ENCODE results near the gene FHL2. TPM values are rescaled to one million over a fixed set of nuclear protein-coding genes. Genes with fewer than 3 reads are reported as not detected.

Gene FHL2
- total RNA-seq, 2 experiments from 2014 or later: not detected

DNA sequence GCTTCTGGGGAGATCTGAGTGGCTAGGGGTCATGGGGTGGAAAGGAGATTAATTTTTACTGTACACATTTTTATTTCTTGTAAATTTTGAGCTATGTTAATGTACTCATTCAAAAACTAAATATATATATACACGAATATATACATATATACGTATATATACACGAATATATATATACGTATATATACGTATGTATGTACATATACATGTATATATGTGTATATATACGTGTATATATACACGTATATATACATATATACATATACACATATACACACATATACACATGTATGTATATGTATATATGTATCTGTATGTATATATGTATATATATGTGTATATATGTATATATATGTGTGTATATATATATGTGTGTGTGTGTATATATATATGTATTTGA, 3.0 kb upstream of the FHL2 start:
- ChIA-PET POLR2A (no interaction called here), CTCF (ENCODE audit: unreplicated experiment) (no interaction called here)
- BruUV-seq (replicated peaks): no TSS peak
- TF ChIP-seq, protein P1, sequence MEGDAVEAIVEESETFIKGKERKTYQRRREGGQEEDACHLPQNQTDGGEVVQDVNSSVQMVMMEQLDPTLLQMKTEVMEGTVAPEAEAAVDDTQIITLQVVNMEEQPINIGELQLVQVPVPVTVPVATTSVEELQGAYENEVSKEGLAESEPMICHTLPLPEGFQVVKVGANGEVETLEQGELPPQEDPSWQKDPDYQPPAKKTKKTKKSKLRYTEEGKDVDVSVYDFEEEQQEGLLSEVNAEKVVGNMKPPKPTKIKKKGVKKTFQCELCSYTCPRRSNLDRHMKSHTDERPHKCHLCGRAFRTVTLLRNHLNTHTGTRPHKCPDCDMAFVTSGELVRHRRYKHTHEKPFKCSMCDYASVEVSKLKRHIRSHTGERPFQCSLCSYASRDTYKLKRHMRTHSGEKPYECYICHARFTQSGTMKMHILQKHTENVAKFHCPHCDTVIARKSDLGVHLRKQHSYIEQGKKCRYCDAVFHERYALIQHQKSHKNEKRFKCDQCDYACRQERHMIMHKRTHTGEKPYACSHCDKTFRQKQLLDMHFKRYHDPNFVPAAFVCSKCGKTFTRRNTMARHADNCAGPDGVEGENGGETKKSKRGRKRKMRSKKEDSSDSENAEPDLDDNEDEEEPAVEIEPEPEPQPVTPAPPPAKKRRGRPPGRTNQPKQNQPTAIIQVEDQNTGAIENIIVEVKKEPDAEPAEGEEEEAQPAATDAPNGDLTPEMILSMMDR (conservative IDR thresholded peaks at IDR 0.05; ENCODE audit: low read length): no peak
- no peak for TF ChIP-seq EZH2phosphoT487 (IDR thresholded peaks at IDR 0.05; ENCODE audit: borderline replicate concordance, low read depth, low read length)
- Histone ChIP-seq H3K4me2 (ENCODE audit: low read length) (no peak overlapping the region), H3K9me2 (ENCODE audit: insufficient read depth, low read length) (no peaks in the 10 kb centered on the region), H4K20me1 (ENCODE audit: insufficient read depth, low read length) (no peaks in the 10 kb centered on the region), H3K27ac (ENCODE audit: low read depth, low read length, poor library complexity, severe bottlenecking) (no peak overlapping the region), H3K4me3 (ENCODE audit: low read depth, low read length, poor library complexity, severe bottlenecking) (no peak overlapping the region), H3K4me1 (ENCODE audit: insufficient read depth, low read length, poor library complexity, severe bottlenecking) (no peaks in the 10 kb centered on the region), H3K9me3 (ENCODE audit: low read length) (no peaks in the 10 kb centered on the region), H3K36me3 (ENCODE audit: insufficient read depth, low read length) (no peaks in the 10 kb centered on the region), H2AFZ (ENCODE audit: low read length) (no peak overlapping the region), H3K79me2 (ENCODE audit: insufficient read depth, low read depth, low read length) (no peaks in the 10 kb centered on the region)
- DNase-seq (ENCODE audit: low spot score): no peak
- intact Hi-C loops (cut with micrococcal nuclease; ENCODE audit: unreplicated experiment): no loop called here

DNA sequence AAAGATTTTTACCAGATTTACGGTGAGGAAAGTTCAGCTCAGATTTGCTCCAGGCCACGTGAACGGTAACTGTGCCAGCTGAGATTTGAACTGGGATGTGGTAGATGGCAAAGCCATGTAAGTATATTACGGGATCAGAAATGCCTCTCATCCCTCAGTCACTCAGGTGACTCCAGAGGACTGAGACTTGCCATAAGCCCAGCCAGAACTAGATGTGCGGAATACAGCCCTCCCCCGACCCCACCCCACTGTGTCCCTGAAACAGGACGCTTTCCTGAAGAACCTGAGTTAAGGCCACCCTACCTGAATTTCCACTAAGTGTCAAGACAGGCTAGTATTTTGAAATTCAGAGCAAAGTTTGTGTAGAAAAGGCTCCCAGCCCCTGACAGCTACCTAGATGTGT, 1.3 kb upstream of the FHL2 start:
- Histone ChIP-seq H3K36me3 (ENCODE audit: insufficient read depth, low read length) (no peaks in the 10 kb centered on the region), H3K4me2 (ENCODE audit: low read length) (no peak overlapping the region), H3K9me3 (ENCODE audit: low read length) (no peaks in the 10 kb centered on the region), H3K4me1 (ENCODE audit: insufficient read depth, low read length, poor library complexity, severe bottlenecking) (no peaks in the 10 kb centered on the region), H3K4me3 (ENCODE audit: low read depth, low read length, poor library complexity, severe bottlenecking) (no peak overlapping the region), H2AFZ (ENCODE audit: low read length) (no peak overlapping the region), H4K20me1 (ENCODE audit: insufficient read depth, low read length) (no peaks in the 10 kb centered on the region), H3K27ac (ENCODE audit: low read depth, low read length, poor library complexity, severe bottlenecking) (no peak overlapping the region), H3K79me2 (ENCODE audit: insufficient read depth, low read depth, low read length) (no peaks in the 10 kb centered on the region), H3K9me2 (ENCODE audit: insufficient read depth, low read length) (no peaks in the 10 kb centered on the region)
- CTCF ChIA-PET (ENCODE audit: unreplicated experiment): no interaction called here
- intact Hi-C loops (cut with micrococcal nuclease; ENCODE audit: unreplicated experiment): no loop called here
- POLR2A ChIA-PET: no interaction called here
- BruUV-seq (replicated peaks): no TSS peak
- DNase-seq (ENCODE audit: low spot score): no peak
- TF ChIP-seq, protein P1 (conservative IDR thresholded peaks at IDR 0.05; ENCODE audit: low read length): no peak
- no peak for TF ChIP-seq EZH2phosphoT487 (IDR thresholded peaks at IDR 0.05; ENCODE audit: borderline replicate concordance, low read depth, low read length)

GRCh38 chr2:105399207-105399861, 483 bp upstream of the FHL2 start:
- intact Hi-C loops (cut with micrococcal nuclease; ENCODE audit: unreplicated experiment): no loop called here
- no peak overlapping the region for H2AFZ ChIP-seq (ENCODE audit: low read length)
- TF ChIP-seq, protein P1 (conservative IDR thresholded peaks at IDR 0.05; ENCODE audit: low read length): no peak
- TF ChIP-seq EZH2phosphoT487 (IDR thresholded peaks at IDR 0.05; ENCODE audit: borderline replicate concordance, low read depth, low read length): no peak
- no peaks in the 10 kb centered on the region for H3K4me1 ChIP-seq (ENCODE audit: insufficient read depth, low read length, poor library complexity, severe bottlenecking)
- no peak overlapping the region for H3K27ac ChIP-seq (ENCODE audit: low read depth, low read length, poor library complexity, severe bottlenecking)
- CTCF ChIA-PET (ENCODE audit: unreplicated experiment): no interaction called here
- no peaks in the 10 kb centered on the region for H4K20me1 ChIP-seq (ENCODE audit: insufficient read depth, low read length)
- DNase-seq (ENCODE audit: low spot score): no peak
- no peaks in the 10 kb centered on the region for H3K9me3 ChIP-seq (ENCODE audit: low read length)
- H3K4me2 ChIP-seq (ENCODE audit: low read length): no peak overlapping the region
- no peaks in the 10 kb centered on the region for H3K79me2 ChIP-seq (ENCODE audit: insufficient read depth, low read depth, low read length)
- H3K4me3 ChIP-seq (ENCODE audit: low read depth, low read length, poor library complexity, severe bottlenecking): no peak overlapping the region
- H3K9me2 ChIP-seq (ENCODE audit: insufficient read depth, low read length): no peaks in the 10 kb centered on the region
- H3K36me3 ChIP-seq (ENCODE audit: insufficient read depth, low read length): no peaks in the 10 kb centered on the region
- BruUV-seq (replicated peaks): no TSS peak
- POLR2A ChIA-PET: no interaction called here

Data from OCI-LY7 (cell line).